D341Med (cell line): ENCODE data around the gene SMPD3.

Experiments
- DNase-seq: peaks from one replicate; pipeline ENCODE4 v3.0.0; 2012; ENCODE audit warnings: low spot score

Gene SMPD3

DNA sequence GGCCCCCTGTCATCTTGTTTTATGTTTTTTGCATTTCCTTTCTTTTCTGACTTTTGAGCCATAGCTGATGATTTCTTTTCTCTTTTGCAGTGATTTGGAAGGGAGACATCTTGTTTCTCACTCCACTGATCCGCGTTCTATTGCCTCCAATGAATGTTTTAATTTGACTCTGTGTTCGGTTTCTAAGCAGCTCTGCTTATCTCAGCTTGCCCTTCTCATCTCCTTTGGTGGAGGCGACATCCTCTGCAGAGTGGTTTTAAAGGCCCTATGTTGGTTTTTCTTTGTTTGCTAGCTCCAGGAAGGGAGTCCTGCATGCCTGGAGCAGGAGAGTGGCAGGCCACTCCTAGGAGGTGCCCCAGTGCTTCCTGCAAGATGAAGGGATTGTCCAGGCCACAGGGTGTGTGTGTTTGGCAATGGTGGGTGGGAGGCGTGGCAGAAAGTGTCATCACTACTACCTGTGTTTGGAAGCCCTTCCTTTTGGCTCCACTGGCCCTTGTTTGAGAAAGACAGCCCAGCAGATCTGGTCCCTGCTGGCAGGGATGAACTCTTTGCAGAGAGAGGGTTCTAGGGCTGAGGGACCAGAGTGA, 13.6 kb downstream of the SMPD3 start:
- DNase-seq = no peak

DNA sequence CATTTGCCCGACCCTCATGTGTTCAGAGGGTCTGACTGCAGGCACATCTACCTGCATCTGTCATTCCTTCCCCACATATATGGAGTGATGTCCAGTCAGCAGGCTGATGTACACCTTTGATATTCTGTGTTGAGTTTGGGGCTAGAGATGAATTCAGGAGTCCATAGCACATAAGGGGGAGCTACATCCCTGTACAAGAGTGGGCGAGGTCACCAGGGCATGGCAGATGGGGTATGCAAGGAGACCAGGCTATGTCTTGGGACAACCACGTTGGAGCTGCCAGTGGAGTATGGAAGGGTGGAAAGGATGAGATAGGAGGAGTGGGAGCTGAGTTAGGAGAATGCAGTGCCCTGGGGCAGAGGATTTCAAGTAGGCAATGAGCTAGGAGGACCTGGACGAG, 15.0 kb downstream of the SMPD3 start:
- DNase-seq = no peak

DNA sequence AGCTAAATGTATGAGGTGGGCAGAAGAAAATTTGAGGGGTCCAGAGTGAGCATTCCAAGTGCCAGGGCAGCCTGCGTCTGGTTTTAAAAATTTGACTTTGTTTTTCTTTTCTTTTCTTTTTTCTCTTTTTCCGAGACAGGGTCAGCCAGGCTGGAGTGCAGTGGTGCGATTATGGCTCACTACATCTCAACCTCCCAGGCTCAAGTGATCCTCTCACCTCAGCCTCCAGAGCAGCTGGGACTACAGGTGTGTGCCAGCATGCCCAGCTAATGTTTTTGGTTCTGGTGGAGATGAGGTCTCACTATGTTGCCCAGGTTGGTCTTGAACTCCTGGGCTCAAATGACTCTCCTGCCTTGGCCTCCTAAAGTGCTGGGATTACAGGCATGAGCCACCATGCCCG, 15.6 kb downstream of the SMPD3 start:
- no peak for DNase-seq

DNA sequence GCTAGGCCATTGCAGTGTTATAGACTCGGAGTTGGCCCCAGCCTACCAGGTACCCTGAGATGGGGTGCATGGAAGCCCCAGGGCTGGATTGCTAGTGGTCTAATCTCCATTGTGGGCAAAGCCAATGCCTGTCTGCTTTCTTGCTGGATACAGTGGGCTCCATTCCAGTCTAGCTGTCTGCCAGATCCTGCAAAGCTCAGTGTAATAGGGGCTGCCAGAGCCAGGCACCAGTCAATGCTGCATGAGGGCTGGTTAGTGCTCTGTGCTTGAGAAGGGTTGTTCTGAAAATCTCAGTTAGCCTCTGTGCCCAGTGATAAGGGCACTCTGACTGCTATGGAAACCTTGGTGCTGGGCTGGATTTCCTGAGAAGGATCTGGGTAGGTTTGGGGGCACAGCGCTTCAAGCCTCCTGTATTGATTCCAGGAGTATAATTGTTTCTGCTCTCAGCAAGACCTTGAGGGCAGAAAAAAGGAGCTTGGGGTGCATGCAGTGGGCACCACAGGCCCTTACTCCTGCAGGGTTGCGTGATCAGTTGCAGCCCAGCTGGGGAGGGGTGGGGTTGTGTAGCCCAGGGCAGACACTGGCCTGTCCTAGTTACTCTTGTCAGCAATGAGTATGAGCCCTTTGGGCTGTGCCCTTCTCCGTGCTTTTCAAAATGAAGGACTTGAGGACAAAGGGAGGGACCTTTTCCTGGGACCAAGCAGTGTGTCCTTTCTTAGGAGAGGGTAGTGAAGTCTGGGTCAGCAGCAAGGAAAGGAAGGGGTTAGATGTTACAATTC, 19.0 kb downstream of the SMPD3 start:
- DNase-seq = no peak

DNA sequence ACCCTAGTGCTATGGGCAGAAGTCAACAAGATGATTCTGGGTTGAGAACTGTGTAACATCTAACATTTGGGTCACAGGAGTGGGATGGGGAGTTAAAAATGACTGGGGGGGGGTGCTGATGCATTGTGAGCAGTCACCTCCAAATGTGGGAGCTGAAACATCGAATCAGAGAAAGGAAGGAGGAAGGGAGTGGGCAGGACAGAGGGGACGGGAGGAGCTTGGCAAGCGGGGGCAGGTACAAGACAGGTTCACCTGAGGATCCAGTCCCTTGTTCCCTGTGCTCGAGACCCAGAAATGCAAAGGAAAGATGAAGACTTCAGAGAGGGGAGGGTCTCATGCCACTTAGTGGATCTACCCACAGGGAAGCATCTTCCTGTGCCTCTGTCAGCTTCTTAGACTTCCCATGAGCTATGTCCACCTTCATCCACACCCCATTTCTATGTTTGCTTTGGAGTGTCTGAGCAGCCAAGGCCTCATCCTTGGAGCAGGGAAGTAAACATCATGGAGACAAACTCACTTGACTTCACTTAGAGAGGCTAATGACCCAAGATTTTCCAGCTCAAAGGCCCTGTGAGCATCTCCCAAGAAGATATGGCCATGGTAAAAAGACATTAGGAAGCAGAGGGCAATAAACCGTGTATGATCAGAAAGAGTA, 20.5 kb downstream of the SMPD3 start:
- DNase-seq = no peak

DNA sequence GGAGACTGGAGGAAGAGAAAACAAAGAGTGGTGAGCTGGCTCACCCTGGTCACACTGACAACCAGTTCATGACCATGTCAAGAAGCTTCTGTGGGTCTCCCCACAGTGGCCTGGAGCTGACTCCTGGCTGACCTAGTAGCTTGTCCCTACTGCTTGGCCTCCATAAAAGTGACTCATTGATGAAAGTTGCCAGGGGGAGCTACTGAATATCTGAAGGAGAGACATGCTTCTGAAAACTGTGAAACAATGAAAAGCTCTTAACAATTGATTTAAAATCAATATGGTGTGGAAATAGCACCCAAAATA, 22.0 kb downstream of the SMPD3 start:
- DNase-seq = no peak

DNA sequence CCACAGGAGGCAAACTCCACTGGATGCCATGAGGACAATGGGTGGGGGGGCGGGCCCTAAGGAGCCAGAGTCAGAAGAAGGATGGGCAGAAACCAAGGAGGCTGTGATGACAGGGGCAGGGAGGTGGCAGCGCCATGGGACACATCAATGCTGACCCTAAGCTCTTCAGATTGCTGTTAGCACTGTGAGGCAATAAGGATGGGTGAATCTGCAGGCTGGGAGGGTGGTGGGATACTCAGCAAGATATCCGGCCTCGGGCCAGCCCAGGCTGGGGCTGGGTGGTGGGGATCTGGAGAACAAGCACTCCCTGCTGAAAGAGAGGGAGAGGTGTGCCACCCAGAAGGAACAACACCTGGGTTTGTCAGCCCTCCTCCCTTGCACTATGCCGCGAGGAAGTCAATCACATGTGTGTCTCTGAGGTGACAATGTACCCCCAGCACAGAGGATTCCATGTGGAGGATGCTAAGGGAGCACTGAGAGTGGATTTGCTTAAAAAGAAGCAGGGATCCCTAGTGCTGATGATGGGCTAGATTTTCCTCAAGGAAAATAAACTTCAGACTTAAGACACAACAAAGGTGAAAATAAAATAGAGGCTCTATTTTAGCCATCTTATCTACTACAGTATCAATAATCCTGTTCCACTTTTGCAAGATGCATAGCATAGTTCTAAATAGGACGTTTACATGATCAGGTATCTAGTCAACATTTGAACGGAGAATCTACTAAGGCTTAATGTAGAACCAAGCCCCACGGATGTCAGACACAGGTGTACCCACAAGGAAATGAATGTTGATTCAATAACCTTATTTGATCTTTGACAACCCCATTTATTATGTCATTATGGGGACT, 22.6 kb downstream of the SMPD3 start:
- no peak for DNase-seq

DNA sequence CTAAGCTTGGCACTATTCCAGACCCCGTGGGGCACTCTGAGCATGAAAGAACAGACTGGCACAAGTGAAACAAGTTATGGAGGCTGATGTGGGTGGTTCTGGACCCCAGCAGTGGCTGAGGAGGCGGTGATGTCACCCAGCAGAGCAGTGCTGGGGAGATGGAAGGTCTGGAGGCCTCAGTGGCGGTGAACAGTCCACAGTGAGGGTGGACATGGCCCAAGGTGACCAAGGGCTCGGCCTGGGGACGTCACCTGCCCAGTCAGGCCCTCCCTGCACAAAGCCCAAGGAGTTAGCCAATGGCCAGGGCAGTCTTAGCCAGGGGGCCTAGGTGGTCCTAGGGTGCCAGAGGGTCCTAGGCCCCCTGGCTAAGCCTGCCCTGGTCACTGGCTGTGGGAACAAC, 24.5 kb downstream of the SMPD3 start:
- DNase-seq = no peak

DNA sequence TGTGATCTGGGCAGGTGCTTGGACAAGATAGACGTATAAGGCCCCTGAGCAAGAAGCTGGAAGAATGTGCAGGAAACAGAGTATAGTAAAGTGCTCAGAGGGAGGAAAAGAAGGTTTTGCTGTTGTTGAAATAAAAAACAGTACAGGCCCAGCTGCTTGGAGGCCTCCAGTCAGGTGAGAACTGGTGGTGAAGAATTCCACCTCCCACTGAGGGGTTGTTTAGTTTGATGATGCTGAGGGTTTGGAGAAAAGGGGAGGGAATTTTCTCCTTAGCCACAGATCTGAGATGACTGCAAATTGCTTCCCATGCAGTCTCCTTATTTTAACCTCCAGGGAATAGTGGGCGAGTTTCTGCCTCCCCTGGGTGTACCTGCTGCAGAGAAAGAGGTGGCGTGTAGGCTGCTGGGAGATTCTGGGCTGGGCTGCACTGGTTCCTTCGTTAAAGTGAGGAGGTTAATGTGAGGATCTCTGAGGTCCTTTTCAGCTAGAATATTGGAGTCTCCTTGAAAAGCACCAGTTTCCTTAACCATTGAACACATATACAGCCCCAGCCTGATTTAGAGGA, 25.8 kb downstream of the SMPD3 start:
- DNase-seq = no peak

DNA sequence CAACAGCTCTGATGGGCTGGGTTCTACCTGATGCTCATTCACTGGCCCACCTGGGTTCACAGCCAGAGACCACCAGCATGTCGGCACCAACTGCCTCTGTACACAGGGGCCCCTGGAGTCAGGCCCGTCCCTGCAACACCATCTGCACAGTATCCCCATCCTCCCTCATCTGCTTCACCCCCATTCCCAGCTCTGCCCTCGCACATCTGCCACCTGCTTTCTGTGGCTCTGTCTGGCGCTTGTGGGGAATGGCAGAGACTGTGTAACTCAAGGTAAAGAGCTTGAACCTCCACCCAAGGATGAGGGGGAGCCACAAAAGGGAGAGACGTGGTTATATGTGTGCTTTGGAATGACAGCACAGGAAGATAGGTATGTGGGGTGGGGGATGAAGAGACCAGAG, 27.2 kb downstream of the SMPD3 start:
- no peak for DNase-seq

DNA sequence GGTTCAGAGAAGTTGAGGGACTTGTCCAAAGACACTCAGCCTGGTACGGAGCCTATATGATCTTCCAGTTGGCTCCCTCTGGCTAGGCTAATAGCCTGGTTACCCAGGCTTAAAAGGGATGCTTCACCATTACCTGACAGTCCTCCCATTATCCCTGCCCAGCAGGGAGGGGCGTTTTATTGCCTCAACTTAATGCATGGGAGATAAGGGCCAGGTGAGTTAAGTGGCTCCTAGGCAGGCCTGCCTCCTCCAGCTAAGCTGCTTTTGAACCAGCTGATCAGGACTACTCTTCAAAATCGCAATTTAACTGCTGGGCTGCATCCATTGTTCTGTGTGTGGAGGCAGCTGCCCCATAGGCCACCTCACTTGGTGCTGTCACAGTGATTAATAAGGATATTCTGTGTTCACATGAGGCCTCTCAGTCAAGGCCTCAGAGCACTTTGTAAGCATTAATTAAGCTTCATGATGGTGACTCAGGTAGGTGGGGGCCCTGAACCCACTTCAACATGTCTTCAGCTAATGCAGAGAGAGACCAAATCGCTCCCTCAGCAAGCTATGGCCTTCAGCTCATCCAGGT, 27.9 kb downstream of the SMPD3 start:
- no peak for DNase-seq

DNA sequence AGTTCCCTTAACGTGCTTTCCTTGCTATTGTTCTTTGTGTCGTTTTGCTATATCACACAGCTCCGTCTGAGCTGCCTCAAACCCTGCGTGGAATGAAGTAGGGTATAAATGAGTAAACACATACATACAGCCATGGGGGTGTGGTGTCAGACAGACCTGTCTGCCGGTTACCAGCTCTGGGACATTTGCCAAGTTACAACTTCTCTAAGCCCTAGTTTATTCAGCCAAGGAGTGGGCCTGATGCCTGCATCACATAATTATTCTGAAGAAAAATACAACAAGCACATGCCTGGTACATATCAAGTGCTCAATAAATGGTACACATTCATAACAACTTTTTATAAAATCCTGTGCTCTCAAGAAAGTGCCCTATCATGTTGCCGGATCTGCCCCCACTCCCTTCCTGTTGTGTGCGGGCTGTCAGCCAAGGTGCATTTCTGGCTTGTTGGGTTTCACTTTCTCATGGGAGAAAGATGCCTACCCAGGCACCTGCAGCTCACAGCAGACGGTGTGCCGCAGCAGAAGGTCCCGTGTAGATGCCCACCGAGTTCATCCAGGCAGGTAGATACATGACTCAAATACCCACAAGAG, 30.5 kb downstream of the SMPD3 start:
- DNase-seq = no peak

DNA sequence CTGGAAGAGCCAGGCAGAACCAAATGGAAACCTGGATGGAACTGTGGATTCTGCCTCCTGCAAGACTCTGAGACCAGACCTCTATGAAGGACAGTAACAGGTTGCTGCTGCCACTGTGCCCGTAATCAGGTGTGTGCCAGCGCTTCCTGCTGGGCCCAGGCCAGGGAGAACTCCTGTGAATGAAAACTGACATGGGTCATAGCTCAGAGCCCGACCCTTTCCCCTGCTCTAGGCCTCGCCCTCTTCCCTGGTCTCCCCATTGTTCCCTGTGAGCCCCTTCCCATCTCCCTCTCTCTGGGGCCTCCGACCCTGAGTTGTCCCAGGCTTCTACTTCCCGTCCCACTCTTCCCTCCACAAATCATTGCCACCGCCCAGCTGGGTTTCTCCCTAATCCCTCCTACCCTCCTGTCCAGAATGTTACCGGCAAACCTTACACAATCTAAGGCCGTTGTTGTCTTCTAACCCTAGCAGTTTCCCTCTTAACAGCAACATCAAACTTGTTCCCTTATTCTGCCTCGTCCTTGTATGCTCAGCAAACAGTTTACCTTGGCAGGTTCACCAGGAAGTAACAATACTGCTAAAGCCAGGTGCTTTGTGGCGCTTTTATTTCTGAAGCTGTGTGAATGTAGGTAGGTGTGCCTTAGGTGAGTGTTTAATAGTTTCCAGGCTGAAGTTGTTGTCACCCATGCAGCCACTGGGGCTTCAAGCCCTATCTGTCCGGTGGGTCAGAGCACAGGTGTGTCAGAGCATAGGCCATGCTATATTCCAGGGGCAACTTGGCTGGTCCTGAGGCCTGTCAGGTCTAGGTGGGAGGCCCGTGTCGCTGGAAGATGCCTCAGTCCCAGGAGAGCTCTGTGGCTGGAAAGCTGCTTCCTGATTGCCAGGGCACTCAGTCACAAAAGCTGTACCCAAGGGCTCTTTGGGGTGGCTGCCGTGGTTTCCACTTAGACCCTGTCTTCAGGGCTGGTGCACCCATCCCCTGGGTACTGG, 32.0 kb downstream of the SMPD3 start:
- DNase-seq = no peak

DNA sequence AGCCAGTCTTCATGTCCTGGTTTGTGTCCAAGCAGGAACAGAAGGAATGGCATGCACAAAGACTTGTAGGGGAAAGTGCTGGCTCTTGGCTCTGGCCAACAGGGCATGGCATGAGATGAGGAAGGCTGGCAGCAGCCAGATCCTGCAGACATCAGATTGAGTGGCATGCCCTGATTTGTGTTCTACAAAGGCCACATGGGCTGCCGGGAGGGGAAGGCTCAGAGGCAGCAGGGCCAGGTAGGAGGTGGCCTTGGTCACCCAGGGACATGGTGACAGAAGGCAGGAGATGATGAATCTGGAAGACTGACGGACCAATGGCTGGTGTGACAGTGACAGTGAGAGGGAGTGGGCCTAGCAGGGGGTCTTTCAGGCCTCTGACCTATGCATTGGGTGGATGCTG, 33.7 kb downstream of the SMPD3 start:
- no peak for DNase-seq

DNA sequence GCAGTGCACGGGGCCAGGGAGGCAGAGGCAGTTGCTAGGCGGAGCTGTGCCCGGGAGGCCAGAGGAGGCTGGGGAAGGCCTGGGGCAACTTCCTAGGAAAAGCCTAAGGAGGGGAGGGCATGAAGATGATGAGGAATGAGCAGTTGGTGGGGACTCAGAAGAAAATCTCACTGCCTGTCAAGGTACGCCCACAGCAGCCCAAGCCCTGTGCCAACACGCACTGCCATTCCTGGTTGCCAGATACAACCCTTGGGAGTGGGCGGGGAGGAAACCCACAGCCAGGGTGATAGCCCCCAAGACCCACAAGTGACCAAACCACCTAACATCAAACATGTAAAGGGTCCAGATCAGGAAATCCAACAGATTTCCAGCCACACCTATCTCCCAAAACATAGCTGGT, 36.2 kb downstream of the SMPD3 start:
- DNase-seq = no peak

DNA sequence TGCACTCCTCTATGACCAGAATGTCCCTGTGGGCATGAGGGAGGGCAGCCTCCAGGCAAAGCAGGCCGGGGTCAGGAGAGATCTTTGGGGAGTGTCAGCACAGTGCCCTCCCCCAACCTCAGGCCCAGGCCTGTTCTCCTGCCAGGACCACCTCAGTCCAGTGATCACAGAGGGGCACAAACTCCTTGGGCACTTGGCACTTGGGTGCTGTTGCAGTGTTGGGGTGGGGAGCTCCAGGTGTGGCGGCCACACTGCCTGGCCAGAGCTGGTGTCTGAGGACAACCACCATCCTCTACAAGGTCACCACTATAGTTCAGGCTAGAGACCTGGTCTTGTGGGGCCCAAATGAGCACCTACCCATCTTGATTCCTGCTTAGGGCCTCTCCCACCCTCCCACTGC, 37.2 kb downstream of the SMPD3 start:
- DNase-seq = no peak

DNA sequence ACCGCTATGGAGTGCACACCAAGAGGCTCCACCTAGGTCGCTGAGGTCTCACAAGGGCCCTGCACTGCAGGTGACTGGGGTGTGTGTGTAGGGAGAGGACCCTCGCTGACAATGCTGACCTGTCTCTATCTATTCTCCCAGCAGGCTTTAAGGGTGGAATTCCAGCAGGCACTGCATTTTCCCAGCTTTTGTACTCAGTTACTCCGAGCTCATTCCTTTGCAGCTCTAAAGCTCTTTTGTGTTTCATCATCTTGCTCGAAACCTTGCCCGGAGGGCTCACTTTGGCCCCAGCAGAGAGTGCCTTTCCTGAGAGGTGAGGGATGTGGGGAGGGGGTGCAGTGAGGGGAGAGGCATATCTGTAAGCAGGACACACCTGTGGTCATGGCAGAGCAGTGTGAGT, 39.3 kb downstream of the SMPD3 start:
- DNase-seq = no peak

DNA sequence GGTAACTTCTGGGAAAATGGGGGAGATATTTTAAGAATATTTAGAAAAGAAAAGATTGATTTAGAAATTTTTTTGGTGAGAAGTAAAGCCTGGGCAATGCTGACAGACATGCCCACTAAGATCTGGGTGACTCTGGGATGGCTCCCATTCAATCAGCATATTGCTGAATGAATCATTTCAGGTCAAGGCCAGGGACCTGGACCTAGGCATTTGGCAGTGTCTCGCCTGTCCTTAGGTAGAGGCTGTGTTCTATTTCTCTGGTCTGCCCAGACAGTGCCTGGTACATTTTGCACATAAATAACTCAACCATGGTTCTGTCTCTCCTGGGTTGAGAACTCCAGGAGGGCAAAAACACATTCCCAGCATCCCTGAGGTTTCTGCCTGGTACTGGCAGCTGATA, 39.9 kb downstream of the SMPD3 start:
- no peak for DNase-seq

DNA sequence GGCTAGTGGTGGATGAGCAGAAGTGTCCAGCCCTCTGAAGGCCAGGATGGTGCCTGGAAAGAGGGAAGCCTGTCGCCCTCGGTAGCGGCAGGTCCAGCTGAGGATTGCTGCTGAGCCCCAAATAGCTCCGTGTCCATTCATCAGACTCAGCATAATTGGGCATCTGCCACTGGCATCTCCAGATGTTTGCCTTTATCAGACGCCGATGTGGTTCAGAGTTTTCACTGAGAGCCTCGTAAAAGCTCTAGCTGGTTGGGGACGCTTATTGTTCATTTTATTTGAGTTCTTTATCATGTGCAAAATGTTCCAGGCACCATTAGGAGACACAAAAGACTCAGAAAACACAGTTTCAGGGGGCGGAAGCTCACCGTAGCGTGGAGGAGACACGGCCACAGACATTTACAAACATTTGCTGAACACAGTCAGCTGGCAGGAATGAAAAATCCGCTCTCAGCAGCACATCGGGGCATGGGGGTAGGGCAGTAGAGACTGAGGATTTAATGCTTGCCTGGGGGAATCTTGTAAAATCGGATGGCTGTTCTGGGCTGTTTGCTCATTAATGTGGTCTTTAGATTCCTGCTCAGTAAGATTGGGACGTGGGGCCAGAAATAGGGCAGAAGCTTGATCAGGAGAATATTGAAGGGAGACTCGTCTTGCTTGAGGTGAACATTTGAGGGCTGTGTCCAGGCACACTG, 41.7 kb downstream of the SMPD3 start:
- no peak for DNase-seq
